Measurements from ENCODE around the gene CARD19. TPM values are rescaled to one million over a fixed set of nuclear protein-coding genes. Genes with fewer than 3 reads are reported as not detected.

CARD19 gene
- total RNA-seq, 1 experiment from 2014 or later, result 36.6 TPM

DNA sequence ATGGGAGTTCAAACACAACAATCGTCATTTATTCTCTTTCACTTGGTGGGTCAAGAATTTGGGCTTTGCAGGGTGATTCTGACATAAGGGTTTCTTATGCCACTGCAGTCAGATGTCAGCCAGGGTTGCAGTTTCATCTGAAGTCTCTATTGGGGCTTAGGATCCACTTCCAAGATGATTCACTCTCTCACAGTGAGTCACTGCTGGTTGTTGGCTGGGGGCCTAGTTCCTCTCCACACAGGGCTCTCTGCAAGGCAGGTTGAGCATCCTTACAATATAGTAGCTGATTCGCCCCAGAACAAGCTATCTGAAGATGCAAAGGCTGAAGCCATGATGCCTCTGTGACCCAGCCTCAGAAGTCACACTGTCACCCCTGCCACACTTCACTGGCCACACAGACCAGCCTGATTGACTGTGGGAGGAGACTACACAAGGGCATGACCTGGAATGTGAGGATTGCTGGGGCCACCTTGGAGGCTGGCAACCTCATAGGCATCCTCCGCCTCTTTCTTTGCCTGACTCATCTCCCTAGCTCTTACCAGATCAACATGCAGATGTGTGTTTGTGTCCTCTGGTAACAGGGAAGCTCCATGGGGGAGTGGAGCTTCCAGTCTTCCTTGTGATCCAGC is 4.5 kb upstream of the CARD19 start:
- H3K4me3 Mint-ChIP-seq (ENCODE audit: unreplicated experiment), result no peak overlapping the region
- peaks cover 20% of the 10 kb centered on the region for H3K9me3 Mint-ChIP-seq (ENCODE audit: unreplicated experiment)
- no TSS peak for BruUV-seq (replicated peaks)
- CTCF ChIA-PET, result no interaction called here
- H3K4me1 Mint-ChIP-seq (ENCODE audit: insufficient read depth, unreplicated experiment), result peaks cover 10% of the 10 kb centered on the region
- no peak overlapping the region for H3K27ac Mint-ChIP-seq (ENCODE audit: low read depth, unreplicated experiment)
- POLR2A ChIA-PET, result interaction anchor here (0.5 kb wide), 1 partner anchor 1075 kb away, joined by 3 read pairs; no protein-coding TSS in a partner anchor
- TF ChIP-seq, protein P1, sequence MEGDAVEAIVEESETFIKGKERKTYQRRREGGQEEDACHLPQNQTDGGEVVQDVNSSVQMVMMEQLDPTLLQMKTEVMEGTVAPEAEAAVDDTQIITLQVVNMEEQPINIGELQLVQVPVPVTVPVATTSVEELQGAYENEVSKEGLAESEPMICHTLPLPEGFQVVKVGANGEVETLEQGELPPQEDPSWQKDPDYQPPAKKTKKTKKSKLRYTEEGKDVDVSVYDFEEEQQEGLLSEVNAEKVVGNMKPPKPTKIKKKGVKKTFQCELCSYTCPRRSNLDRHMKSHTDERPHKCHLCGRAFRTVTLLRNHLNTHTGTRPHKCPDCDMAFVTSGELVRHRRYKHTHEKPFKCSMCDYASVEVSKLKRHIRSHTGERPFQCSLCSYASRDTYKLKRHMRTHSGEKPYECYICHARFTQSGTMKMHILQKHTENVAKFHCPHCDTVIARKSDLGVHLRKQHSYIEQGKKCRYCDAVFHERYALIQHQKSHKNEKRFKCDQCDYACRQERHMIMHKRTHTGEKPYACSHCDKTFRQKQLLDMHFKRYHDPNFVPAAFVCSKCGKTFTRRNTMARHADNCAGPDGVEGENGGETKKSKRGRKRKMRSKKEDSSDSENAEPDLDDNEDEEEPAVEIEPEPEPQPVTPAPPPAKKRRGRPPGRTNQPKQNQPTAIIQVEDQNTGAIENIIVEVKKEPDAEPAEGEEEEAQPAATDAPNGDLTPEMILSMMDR (IDR thresholded peaks at IDR 0.05; ENCODE audit: unreplicated experiment), result no peak
- intact Hi-C loops (cut with micrococcal nuclease), result no loop called here
- peak; percentile 91 for DNase-seq (ENCODE audit: unreplicated experiment)
- peaks cover 5% of the 10 kb centered on the region for H3K36me3 Mint-ChIP-seq (ENCODE audit: insufficient read depth, unreplicated experiment)
- H3K27me3 Mint-ChIP-seq (ENCODE audit: insufficient read depth, unreplicated experiment), result no peaks in the 10 kb centered on the region

DNA sequence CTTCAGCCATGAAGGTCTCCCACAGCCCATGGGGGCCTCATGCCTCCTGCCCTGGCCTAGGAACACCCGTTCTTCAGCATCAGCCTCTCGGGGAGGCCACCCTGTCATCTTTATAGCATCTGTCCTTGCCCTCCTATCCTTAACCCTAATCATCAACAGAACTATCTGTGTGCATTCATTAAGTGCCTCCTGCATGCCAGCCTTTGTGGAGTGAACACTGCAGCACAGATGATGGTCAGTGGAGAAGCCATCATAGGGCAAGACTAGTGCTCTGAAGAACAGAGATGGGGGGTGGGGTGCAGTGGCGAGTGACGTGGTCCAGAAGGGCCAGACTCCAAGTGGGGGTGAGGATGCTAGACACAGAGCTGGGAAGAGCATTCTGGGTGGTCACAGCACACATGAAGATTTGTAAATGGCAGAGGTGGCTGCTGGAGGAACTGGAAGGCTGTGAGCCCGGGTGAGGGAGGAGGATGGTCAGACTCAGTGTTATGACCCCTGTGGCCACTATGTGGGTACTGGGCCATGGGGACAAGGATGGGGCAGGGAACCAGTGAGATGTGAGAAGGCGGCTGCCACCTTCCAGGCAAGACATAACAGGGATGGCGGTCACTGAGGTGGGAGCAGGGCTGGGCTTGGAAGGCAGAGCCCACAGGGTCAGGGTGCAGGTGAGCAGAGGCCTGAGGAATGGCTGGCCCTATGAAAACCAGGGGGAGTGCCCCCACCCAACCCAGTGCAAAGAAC is 3.6 kb upstream of the CARD19 start:
- TF ChIP-seq, protein P1 (IDR thresholded peaks at IDR 0.05; ENCODE audit: unreplicated experiment), result no peak
- no peak overlapping the region for H3K27ac Mint-ChIP-seq (ENCODE audit: low read depth, unreplicated experiment)
- H3K36me3 Mint-ChIP-seq (ENCODE audit: insufficient read depth, unreplicated experiment), result peaks cover 5% of the 10 kb centered on the region
- ChIA-PET CTCF (no interaction called here), POLR2A (no interaction called here)
- H3K9me3 Mint-ChIP-seq (ENCODE audit: unreplicated experiment), result peaks cover 20% of the 10 kb centered on the region
- peaks cover 17% of the 10 kb centered on the region for H3K4me1 Mint-ChIP-seq (ENCODE audit: insufficient read depth, unreplicated experiment)
- no peak for DNase-seq (ENCODE audit: unreplicated experiment)
- no peak overlapping the region for H3K4me3 Mint-ChIP-seq (ENCODE audit: unreplicated experiment)
- intact Hi-C loops (cut with micrococcal nuclease), result no loop called here
- H3K27me3 Mint-ChIP-seq (ENCODE audit: insufficient read depth, unreplicated experiment), result no peaks in the 10 kb centered on the region
- BruUV-seq (replicated peaks), result no TSS peak

DNA sequence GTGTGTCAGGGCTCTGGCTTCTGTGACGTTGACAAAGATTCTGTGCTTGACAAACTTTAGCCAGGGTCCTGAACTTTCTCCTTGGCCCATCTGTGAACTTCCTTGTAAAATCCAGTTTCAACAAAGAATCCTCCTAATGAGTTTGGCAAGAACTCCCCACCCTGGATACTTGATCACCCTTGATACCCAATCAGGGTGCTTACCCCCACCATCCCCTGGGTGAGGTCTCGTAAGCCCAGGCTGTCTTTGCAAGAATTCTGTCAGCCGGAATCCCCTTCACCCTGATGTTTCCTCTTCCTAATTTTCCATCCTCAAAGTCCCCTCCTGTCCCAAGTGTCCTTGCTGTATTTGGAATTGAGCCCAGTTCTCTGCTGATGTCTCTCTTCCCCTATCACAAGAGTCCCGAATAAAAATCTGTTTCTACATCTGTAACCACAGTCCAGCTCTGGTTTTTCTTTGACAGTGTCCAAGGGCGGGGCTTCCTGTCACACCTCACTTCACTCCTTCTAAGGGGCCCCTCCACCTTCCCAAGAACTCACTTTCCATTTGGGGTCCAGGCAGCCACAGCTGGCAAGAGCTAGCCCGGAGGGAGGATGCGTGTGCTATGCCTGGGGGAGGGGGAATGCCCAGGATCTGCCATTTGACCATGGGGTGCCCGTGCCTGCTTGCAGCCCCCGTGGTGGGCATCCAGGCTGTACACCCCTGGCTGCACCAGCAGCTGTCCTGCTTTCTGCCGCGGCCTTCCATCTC is 2.7 kb upstream of the CARD19 start:
- ChIA-PET CTCF (no interaction called here), POLR2A (no interaction called here)
- H3K4me1 Mint-ChIP-seq (ENCODE audit: insufficient read depth, unreplicated experiment), result peaks cover 26% of the 10 kb centered on the region
- no peak for DNase-seq (ENCODE audit: unreplicated experiment)
- no peak overlapping the region for H3K4me3 Mint-ChIP-seq (ENCODE audit: unreplicated experiment)
- TF ChIP-seq, protein P1 (IDR thresholded peaks at IDR 0.05; ENCODE audit: unreplicated experiment), result no peak
- peaks cover 20% of the 10 kb centered on the region for H3K9me3 Mint-ChIP-seq (ENCODE audit: unreplicated experiment)
- peaks cover 5% of the 10 kb centered on the region for H3K36me3 Mint-ChIP-seq (ENCODE audit: insufficient read depth, unreplicated experiment)
- intact Hi-C loops (cut with micrococcal nuclease), result no loop called here
- H3K27me3 Mint-ChIP-seq (ENCODE audit: insufficient read depth, unreplicated experiment), result no peaks in the 10 kb centered on the region
- BruUV-seq (replicated peaks), result no TSS peak
- H3K27ac Mint-ChIP-seq (ENCODE audit: low read depth, unreplicated experiment), result no peak overlapping the region
